GM18873 (cell line): ENCODE data around the gene WRAP53.
A peak's percentile ranks its signal among the peaks of the same experiment; 100 is the strongest.

ENCODE experiments used
- ATAC-seq: cut with Tn5 transposase; IDR thresholded peaks from one replicate; pipeline ENCODE4 v1.9.1; 2021; ENCODE audit warnings: mild to moderate bottlenecking, moderate library complexity, moderate number of reproducible peaks; ENCODE audit not compliant: unreplicated experiment, low FRiP score

The WRAP53 gene

DNA sequence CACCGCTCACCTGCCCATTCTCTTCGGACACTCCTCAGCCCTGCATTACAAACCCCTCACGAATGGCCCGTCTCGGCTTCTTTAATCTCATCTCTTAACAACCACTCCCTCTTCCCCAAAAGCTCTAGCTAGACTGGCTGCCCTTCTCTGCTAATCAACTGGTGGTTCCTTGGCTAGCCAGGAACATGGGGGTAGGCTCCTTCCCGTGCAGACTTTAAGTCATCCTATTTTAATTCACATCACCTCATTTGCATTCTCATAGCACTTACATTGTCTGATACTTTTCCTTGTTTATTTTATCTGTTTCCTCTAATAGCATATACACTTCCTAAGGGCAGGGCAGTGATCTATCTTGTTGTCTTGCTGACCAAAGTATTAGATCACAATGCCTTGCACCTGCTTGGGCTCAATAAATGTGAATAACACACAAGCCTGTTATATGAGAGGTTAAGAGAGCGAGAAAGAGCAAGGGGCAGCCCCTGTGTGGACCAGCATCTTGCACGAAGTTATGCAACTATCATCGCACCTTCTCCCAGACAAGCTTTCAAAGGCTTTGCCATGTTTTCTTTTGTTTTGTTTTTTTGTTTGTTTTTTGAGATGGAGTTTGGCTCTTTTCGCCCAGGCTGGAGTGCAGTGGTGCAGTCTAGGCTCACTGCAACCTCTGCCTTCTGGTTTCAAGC, 10.7 kb upstream of the WRAP53 start:
- no peak for ATAC-seq

DNA sequence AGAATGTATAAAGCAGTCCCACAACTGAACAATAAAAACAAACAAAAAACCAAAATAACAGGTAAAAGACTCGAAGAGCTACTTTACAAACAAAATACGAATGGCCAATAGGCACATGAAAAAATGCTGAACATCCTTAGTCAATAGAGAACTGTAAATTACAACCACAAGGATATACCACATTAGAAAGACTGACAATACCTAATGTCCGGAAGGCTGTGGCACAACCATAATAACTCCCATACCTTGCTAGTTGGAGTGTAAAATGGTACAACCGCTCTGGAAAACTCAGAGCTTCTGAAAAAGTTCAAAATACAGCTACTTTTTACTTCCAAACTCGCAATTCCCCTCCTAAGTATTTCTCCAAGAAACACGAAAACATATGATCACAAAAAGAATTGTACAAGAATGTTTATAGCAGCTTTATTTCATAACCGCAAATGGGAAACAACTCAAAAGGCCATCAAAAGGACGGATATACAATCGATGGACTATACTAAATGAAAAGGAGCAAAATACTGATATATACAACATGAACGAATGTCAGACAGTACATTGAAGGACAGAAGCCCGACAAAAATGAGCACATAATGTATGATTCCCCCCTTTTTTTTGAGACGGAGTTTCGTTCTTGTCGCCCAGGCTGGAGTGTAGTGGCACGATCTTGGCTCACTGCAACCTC, 3.3 kb upstream of the WRAP53 start:
- no peak for ATAC-seq

DNA sequence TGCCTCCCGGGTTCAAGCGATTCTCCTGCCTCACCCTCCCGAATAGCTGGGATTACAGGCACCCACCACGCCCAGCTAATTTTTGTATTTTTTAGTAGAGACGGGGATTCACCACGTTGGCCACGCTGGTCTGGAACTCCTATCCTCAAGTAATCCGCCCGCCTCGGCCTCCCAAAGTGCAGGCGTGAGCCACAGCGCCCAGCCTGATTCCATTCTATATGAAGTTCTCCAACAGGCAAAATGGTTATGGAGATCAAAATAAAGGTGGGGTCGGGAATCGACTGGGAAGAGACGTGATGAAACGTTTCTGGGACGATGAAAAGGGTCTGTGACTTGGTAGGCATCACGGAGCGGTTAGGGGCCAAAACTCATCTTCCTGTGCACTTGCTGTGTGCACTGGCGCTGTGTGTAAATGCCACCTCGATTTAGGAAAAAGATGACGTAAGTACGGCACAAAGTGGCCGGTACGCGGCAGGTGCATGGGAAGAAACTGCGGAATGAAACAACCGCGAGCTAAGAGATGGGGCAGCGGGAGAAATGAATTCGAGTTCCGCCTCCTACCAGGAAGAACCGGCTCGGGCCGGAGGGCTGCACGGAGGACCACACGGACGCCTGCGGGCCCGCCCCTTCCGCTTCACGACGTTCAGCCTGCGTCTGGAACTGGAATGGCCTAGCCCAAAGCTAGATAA, 2.6 kb upstream of the WRAP53 start:
- ATAC-seq, result peak; percentile 44

DNA sequence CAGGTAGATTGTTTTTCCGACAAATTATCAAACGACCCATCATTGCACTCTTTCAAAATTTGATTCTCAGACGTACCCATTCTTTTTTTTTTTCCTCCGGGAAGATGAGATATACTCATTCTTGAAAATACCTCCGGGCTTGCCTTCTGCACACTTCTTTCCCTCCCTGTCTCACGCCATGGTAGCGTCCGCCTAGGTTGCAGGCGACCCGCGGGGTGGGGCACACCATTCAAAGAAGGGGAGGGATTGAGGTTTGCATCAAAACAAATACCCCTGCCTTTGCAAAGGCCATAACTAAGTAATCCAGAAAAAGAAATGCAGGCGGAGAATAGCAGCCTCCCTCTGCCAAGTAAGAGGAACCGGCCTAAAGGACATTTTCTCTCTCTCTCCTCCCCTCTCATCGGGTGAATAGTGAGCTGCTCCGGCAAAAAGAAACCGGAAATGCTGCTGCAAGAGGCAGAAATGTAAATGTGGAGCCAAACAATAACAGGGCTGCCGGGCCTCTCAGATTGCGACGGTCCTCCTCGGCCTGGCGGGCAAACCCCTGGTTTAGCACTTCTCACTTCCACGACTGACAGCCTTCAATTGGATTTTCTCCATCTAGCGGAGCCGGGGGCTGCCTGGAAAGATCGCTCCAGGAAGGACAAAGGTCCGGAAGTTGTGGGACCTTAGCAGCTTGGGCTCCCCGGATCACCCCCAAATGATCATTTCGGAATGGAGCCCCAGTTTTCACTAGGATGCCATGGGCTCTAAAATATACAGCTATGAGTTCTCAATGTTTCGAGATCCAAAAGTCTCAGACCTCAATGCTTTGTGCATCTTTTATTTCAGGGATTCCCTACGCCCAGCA, 1.8 kb upstream of the WRAP53 start:
- ATAC-seq, result peak; percentile 52

DNA sequence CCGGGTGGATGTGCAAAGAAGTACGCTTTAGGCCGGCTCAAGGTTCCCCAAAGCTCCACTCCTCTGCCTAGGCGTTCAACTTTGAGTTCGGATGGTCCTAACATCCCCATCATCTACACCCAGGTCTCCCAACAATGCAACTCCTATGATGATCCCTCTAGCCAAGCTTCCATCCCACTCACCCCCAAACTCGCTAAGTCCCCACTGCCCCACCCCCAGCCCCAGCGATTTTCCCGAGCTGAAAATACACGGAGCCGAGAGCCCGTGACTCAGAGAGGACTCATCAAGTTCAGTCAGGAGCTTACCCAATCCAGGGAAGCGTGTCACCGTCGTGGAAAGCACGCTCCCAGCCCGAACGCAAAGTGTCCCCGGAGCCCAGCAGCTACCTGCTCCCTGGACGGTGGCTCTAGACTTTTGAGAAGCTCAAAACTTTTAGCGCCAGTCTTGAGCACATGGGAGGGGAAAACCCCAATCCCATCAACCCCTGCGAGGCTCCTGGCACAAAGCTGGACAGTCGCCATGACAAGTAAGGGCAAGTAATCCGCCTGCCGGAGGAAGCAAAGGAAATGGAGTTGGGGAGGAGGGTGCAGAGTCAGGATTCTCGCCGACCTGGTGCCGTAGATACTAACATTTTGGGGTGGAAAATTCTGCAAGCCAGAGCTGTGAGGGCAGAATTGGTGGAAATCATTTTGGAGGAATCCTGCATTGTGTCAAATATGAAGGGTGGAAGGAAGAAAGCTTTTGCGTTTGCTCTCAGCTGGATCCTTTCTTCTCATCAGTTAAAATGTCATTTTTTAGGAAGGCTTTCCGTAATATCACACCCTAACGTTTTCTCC, 987 bp upstream of the WRAP53 start, which contains the start of gene TP53:
Gene TP53, minus strand, starts transcription at position 419 of the 836 bp plus-strand sequence. CDS start 10,896 bp downstream, outside the sequence.
- no peak for ATAC-seq

DNA sequence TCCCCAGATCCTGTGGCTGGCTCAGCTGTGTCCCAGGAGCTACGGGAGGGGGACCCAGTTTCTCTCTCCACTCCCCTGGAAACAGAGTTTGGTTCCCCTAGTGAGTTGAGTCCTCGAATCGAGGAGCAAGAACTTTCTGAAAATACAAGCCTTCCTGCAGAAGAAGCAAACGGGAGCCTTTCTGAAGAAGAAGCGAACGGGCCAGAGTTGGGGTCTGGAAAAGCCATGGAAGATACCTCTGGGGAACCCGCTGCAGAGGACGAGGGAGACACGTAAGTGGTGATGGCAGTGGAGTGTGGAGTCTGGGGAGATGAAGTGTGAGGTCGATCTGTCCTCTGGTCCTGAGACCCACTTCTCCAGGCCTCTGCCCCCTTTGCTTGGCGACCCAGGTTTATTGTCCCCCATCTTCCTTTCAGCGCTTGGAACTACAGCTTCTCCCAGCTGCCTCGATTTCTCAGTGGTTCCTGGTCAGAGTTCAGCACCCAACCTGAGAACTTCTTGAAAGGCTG, 585 bp downstream of the WRAP53 start:
- ATAC-seq, result no peak

DNA sequence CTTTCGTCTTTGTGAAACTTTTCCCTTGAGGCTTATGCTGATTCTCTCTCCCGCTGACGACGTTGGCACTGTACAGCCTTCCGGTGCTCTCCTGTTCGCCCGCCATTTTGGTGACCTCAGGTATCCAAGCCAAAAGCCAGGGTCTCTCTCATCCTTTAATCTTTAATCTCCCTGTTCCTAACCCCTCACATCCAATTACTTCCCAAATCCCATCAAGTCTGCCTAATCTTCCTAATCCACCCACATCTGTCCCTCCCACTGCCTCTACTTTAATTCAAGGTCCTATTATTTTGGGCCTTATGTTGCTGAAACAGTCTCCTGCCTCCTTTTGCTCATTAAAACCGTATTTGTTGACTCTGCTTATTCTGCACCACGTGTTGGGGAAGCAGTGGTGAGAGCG, 7.3 kb downstream of the WRAP53 start:
- ATAC-seq, result no peak

DNA sequence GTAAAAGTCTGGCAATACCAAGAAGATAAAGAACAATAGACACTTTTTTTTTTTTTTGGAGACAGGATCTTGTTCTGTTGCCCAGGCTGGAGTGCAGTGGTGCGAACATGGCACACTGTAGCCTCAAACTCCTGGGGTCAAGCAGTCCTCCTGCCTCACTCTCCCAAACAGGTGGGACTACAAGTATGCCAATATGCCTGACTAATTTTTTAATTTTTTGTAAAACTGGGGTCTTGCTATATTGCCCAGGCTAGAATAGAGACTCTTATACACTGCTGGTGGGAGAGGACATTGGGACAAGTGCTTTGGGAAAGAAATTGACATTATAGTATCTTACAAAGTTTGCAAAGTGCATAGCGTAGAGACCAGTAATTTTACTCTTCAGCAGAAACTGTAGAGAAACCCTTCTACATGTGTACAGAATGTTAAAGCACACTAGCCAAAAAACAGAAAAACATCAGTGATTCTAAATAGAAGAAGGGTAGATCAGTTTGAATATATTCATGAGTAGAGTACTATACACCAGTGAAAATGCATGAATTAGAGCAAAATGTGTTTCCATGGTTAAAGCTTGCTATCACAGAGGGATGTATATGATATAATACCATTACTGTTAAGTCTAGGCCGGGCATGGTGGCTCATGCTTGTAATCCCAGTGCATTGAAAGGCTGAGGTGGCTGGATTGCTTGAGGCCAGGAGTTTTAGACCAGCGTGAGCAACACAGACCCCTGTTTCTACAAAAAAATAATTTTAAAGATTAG, 9.7 kb downstream of the WRAP53 start:
- ATAC-seq, result no peak

DNA sequence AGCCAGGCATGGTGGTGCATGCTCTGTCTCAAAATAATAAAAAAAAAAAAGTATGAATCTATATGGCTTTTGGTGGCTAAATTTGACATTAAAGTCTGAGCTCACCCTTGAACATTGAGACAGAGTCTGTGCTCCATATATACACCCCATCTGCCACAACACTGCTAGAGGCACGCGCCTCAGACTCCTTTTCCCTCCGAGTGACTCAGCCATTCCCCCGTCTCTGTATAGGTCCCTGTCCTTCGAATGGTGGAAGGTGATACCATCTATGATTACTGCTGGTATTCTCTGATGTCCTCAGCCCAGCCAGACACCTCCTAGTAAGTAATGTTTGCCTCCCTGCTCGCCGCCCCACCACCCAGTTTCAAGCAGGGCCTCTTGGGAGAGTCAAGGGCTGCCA, 12.2 kb downstream of the WRAP53 start:
- ATAC-seq, result no peak

DNA sequence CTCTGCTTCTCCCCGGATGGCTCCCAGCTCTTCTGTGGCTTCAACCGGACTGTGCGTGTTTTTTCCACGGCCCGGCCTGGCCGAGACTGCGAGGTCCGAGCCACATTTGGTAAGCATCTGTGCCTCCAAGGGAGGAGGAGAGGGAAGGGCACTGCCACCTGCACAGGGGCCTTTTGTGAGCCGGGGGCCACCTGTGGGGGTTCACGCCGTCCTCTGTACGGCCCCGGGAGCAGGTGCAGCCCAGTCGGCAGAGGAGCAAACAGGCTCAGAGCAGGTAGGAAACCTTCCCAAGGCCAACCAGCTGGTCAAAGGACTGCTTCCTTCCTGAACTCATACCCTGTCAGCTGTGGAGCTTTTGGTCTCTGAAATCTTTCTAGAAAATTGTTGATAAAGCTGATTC, 13.4 kb downstream of the WRAP53 start:
- no peak for ATAC-seq

DNA sequence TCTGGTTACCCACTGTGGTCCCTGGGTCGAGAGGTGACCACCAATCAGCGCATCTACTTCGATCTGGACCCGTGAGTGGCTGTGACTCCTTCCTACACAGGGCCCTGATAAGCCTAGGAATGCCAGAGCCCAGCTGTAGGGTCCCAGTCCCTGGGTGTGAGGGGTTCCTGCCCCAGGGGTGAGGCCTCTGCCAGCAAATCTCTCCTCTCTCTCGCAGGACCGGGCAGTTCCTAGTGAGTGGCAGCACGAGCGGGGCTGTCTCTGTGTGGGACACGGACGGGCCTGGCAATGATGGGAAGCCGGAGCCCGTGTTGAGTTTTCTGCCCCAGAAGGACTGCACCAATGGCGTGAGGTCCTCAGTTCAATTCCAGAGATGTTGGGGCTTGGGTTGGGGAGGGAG, 14.5 kb downstream of the WRAP53 start:
- no peak for ATAC-seq

DNA sequence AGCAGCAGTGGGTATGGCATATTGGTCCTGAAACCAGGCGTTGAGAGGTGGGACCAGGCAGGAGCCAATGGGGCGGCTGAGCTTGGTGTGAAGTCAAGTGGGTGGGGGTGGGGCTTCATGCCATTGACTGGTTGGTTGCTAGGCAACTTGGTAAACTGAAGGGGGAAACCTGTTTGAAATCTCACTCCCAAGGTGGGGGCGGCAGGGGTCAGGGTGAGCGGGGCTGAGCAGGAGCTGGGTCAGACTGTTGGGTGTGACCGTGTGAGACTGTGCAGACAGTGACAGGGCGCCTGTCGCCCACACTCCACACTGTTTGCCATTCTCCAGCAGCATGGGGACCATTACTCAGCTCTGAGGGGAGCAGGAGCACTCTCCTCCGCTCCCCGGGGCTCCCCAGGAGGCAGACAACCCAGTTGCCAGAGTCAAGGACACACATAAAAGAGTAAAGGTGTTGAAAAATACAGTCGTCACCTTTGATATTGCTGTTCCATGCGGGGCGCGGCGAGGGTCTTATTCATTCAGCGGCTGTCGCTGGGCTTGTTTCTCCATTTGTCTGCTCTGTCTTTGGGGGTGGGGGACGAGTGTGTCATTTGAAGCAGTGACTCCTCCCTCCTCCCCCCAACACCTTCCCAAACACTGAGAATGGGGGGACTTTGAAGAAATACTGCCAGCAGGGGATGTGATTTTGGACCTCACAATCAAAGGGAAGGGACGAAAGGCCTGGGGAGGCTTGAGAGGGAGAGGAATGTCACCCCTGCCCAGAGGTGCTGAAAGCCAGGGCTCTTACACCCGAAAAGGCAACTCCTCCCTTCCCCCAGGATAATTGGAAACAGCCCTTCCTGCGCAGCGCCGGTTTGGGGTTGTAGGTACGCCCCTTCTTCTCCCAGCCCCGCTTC, 15.6 kb downstream of the WRAP53 start:
- no peak for ATAC-seq

DNA sequence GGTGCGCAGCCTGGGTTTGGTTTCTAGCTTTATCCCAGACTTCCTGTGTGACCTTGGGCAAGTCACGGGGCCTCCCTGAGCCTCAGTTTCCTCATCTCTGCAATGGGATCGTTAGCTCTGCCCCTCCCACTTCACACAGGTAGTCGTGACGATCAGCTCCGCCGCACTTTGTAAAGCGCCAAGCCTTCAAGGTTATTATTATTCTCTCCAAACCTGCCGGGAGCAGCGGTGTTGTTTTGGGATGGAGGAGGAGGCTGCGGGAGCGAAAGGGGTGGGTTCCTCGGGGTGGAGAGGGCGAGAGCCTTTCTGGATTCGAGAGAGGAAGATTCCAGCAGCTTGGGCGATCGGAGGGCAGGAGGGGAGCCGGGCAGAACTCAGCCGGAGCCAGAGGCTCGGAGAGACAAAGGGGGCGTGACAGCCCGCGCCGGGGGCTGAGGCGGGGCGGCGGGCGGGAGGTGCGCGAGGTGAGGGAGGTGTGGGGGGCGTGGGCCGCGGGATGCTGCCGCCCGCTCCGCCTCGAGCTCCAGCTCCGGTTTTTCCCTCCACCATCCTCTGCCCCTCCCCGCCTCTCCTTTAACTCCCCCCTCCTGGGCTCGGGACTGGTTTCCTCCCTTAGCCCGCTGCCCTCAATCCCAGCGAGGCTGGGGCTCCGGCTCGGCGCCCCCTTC, 16.5 kb downstream of the WRAP53 start, which contains the start of gene EFNB3:
Gene EFNB3, plus strand, starts transcription at position 602 of the 668 bp plus-strand sequence. CDS start 397 bp downstream, outside the sequence.
- ATAC-seq, result no peak

DNA sequence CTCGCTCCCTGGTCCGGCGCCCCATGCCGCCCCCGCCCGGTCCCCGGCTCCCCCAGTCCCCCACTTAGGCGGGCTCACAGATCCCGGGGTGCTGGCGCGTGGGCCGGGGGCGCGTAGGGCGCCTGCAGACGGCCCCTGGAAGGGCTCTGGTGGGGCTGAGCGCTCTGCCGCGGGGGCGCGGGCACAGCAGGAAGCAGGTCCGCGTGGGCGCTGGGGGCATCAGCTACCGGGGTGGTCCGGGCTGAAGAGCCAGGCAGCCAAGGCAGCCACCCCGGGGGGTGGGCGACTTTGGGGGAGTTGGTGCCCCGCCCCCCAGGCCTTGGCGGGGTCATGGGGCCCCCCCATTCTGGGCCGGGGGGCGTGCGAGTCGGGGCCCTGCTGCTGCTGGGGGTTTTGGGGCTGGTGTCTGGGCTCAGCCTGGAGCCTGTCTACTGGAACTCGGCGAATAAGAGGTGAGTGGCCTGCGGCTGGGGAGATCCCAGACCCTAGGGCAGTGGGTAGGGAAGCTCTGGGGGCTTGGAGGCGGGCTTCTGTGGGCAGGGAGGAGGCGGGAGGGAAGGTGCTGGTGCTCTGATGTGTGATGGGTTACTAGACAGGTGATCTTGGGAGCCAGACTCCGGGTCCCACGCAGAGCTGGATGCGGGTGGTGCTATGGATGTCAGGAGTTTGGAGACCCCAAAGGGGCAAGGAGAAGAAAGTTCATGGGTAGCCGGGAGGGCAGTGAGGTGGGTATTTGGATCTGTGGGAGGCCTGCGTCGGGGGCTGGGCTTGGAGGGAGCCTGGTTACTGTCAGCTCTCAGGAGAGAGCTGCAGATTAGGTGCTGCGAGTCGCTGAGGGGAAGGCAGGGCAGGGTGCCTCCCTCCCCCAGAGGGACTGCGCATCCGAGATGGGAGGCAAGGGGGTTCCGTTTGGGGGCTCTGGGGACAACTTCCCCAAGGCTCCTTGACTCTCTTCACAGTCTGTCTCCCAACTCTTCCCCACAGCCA, 17.3 kb downstream of the WRAP53 start:
- ATAC-seq, result no peak

DNA sequence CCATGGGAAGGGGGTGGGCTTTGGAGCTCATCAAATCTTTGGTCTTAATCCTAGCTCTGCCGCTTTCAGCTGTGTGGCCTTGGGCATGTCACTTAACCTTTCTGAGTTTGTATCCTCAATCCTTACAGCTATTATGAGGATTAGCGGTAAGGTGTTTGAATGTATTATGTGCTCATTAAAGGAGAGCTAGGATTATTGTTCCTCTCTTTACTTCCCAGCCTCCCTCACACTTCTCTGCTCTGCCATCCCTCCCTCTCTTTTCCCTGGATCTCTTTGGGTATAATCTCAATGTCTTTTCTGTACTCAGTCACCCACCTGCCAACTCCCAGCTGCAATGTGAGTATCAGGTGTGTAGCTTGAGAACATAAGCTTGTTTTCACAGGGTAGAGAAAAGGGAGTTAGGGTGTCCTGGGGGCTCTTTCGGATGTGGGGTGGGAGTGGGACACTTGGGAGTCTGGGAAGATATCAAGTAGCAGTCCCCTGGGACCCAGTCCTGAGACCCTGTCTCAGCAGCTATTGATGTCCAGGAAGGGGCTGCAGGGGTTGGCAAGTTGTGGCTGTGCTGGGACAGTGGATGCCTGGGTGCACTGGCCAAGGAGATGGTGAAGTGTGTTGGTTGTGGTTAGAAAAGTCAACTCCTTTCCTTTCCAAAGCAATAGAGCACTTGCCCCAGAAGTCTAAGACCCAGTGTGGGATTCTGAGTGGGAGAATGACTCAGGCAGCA, 18.5 kb downstream of the WRAP53 start:
- ATAC-seq, result no peak
